ENCODE data around the gene RCSD1.

GRCh38 chr1:167644551-167644950, 14.5 kb downstream of the RCSD1 start:
- TF ChIP-seq CTCF (IDR thresholded peaks at IDR 0.05) (no peak), POLR2A (IDR thresholded peaks at IDR 0.05) (no peak)

Measured in testis (tissue), 2 donors.